HG03378 (cell line): ENCODE results near the gene PRDX3.
"Not testable (repeated sequence)": the region's sequence is repeated elsewhere in the genome, so short reads cannot be mapped to it uniquely, and the experiment has no call there.

ENCODE experiments used
- ATAC-seq: cut with Tn5 transposase; IDR thresholded peaks from one replicate; pipeline ENCODE4 v1.9.1; 2021; ENCODE audit warnings: mild to moderate bottlenecking, moderate library complexity; ENCODE audit not compliant: unreplicated experiment

PRDX3 gene

DNA sequence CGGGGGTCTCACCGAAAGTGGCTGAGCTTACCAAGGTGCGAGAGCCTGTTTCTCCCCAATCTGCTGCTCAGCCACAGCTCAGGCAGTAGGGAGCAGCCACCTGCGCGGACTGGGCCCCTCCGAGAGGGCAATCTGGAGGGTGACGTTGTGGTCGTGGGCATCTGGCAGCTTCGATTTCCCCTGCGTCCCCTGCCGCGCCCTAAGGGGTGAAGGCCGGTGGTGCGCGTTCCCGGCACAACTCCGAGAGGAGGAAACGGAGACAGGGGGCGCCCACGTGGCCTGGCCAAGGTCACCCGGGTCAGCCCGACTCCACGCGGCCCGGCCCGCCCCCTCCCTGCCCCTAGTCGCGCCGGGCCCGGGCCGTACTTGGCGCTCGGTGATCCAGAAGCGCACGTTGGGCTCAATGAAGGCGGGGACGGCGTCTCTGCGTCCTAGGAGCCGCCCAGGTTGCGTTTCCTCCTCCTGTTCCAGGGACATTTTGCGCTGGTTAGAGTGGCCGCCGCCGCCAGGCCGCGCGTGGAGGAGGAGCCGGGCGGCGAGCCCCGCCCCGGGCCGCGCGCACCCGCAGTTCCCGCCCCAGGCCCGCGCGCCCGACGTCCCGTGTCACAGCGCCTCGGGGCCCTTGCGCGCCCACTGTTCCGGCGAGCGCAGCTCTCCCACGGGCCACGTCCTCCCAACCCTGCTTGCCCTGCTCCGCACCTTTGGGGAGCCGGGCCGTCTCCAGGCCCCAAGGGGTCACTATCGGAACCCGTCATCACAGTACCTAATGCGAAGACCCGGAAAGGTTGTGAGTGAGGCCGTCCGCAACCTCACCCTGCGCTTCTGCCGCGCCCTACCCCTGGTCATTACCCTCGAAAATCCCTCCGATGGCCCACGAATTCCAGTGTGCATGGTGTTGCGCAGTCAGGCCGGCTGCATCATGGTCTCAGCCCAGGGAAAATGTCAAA, 13.2 kb downstream of the PRDX3 start, which contains the start of gene SFXN4:
SFXN4 (minus strand) TSS at position 544 of the 947 bp plus-strand sequence; CDS start at position 477, 67 bp downstream.
- peak; percentile 76 for ATAC-seq

DNA sequence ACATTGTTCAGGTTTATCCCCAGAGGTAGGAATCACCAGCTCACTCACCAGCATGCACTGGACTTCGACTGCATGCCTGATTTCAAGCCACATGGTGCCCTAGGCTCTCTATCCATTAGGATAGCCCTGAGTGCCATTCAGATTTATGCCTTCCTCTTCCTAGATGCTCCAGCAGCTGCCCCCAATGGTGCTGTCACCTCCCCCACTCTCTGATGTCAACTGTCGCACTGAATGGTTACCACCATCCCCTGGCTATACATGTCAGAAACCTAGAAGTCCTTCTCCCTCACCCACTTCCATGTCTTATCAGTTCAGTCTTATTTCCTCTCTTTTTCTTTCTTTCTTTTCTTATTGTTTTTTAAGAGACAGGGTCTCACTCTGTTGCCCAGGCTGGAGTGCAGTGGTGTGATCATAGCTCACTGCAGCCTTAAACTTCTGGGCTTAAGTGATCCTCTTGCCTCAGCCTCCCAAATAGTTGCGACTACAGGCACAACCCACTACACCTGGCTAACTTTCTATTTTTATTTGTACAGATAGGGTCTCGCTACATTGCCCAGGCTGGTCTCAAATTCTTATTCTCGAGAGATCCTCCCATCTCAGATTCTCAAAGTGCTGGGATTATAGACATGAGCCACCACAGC, 16.0 kb downstream of the PRDX3 start:
- ATAC-seq, result no peak

DNA sequence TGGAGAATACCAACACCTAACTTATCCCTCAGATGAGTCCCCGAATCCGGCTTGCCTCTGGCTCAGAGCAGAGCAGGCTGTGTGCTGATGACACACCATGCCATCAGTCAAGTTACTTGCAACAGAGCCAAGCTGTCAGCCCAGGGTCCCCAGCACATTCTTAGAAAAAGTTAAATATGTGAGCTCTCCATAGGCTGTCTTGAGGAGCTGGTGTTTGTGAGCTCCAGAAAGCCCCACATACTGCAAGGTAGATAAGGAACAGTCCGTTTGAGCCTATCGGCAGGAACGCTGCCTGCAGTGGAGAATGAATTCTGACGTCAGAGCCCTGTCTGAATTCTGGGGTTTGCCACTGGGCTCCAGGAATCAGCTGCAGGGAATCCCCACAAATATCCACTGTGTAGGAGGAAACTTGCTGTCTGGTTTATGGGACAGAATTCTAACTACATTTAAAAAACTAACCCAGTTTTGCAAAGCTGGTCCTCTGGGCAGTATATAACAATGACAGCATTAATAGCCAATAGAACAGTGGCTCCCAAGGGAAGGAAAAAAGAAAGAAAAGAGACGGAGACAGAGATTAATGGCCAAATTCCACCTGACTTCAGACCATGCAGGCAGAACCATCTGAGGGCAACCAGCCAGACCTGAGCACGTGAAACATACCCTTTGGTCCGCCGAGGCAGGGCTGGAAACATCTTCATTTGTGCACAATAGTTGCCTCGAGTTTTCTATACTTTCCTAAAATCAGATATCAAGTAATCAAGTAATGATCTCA, 16.7 kb downstream of the PRDX3 start:
- ATAC-seq, result no peak

DNA sequence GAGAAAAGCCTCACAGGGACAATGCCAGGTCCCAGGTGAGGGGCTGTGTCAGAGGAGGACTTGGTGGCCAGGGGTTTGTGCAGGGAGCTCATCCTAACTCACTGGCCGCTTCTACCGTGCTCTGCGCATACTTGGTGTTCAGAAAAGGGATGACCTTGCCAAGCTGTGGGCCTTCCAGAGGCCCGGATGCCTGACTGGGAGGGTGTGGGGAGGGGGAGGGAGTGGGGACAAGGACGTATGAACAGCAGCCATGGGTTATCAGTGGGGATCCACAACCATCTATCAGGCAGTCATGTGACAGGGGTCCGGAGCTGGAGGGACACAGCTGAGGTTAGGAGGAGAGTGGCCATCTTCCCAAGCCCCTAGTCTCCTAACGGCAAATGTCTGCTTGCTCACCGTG, 19.3 kb downstream of the PRDX3 start:
- ATAC-seq, result no peak

DNA sequence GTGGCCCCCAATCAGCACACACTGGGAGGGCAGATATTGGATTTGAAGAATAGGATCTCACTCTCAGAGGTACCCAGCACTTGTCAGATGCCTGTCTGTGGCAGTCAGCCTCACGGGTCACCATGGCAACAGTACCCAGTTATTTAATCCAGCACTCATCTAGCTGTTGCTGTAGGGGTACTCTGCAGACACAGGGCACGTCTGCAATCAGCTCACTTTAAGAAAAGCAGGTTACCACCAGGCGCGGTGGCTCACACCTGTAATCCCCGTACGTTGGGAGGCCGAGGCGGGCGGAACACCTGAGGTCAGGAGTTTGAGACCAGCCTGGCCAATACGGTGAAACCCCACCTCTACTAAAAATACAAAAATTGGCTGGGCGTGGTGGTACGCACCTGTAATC, 25.0 kb downstream of the PRDX3 start:
- ATAC-seq, result no peak

DNA sequence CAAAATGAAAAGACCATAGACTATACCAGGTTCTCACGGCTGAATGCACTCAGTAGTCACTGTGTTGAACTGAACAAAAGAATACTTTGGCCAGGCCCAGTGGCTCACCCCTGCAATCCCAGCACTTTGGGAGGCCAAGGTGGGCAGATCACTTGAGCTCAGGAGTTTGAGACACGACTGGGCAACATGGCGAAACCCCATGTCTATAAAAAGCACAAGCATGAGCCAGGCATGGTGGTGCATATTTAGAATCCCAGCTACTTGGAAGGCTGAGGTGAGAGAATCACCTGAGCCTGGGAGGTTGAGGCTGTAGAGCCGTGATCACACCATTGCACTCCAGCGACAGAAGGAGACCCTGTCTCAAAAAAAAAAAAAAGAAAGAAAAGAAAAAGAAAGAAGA, 25.6 kb downstream of the PRDX3 start:
- ATAC-seq, result no peak

DNA sequence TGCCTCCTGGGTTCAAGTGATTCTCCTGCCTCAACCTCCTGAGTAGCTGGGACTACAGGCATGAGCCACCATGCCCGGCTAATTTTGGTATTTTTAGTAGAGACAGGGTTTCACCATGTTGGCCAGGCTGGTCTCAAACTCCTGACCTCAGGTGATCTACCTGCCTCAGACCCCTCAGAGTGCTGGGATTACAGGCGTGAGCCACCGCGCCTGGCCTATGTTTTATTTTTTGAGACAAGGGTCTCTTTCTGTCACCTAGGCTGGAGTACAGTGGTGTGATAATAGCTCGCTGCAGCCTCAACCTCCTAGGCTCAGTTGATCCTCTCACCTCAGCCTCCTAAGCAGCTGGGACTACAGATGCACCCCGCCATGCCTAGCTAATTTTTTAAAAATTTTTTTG, 27.0 kb downstream of the PRDX3 start:
- ATAC-seq, result not testable (repeated sequence)

DNA sequence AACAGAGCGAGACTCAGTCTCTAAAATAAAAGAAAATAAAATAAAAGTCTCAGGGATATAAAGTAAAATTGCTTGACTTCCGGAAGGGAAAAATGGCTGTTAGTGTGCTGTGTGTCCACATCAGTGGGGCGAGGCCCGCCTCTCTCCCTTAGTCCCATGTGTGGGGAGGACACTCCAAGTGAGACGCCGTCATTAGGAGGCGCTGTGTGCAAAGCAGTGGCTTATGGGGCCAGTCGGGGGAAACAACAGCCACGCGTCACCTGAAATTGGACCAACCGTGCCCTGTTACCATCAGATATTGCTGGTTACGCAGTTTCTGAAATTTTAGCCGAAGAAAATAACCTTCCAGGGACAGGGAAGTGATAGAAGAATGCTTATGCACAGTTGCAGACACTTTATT, 28.9 kb downstream of the PRDX3 start:
- ATAC-seq, result no peak

DNA sequence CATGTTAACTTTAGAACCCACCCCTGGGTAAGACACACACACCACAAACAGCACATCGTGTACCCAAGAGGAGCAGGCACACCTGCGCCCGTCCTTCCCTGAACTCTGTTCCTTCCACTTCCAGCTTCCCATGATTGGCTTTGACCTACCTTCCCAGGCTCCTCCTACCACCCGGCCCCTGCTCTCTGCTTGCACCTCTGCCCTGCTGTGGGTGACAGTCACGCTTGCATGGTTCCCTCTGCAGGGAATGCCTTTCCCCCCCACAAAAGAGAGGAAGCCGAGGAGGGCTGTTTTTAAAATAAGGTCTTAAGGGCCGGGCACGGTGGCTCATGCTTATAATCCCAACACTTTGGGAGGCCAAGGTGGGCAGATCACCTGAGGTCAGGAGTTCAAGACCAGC, 29.5 kb downstream of the PRDX3 start:
- ATAC-seq, result no peak

DNA sequence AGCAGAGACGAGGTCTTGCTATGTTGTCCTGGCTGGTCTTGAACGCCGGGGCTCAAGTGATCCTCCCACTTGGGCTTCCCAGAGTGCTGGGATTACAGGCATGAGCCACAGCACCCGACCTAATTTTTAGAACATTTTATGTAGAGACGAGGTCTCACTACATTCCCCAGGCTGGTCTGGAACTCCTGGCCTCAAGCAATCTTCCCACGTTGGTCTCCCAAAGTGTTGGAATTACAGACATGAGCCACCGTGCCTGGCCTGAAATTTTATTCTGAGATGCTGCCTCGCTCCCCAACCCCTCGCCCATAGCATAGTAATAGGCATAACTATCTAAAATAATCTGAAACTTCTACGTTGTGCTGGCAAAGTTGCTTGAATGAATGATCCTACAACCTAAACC, 35.0 kb downstream of the PRDX3 start:
- no peak for ATAC-seq

DNA sequence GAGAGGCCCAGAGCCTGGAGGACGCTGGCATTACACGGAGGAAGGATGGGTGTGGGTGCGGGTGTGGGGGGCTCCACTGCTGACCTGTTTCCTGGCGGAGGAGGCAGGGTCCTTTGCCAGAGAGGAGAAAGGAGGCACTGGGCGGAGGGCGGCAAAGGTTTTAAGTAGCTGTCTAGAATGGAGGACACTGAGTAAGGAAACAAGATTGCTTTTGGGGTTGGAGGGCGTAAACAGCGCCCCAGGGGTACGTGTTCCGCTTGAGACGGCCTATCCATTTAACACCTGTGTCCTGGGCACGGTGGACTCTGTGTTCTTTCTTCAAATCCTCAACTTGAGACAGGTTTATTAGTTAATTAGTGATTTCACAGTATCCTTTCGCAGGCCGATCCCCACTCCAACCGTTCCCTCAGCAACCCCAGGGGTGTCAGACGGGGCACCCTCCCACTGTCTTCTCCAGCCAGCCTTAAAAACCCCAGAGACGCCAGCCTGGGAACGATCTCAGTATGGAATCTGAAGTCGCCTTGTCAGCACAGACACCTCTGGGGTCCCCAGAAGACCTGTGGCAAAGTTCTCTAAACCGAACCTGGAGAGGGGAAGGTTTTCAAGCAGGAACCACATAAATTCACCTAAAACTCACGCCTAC, 37.9 kb downstream of the PRDX3 start:
- ATAC-seq, result no peak

DNA sequence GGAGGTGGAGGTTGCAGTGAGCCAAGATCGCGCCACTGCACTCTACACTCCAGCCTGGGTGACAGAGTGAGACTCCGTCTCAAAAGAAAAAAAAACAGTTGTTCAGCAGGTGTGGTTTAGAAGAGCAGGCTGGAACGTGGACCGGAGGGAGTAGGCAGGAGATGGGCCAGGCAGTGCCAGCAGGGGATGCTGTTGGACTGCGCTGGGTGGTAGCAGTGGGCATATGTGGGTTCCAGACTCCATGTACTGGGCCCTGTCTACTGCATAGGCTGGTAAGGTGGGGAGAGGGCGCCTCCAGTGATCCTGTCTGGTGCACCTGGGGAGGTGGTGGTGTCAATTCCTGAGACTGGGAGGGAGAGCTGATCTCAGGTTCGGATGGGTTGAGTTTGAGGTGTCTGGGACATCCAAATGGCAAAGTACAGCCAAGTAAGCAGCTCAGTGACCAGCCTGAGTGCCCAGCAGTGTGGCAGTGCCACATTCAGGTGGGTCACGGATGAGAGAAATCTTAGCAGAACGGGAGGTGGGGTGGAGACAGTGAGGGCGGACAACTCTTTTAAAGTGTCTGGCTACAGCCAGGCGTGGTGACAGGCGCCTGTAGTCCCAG, 39.0 kb downstream of the PRDX3 start:
- no peak for ATAC-seq

DNA sequence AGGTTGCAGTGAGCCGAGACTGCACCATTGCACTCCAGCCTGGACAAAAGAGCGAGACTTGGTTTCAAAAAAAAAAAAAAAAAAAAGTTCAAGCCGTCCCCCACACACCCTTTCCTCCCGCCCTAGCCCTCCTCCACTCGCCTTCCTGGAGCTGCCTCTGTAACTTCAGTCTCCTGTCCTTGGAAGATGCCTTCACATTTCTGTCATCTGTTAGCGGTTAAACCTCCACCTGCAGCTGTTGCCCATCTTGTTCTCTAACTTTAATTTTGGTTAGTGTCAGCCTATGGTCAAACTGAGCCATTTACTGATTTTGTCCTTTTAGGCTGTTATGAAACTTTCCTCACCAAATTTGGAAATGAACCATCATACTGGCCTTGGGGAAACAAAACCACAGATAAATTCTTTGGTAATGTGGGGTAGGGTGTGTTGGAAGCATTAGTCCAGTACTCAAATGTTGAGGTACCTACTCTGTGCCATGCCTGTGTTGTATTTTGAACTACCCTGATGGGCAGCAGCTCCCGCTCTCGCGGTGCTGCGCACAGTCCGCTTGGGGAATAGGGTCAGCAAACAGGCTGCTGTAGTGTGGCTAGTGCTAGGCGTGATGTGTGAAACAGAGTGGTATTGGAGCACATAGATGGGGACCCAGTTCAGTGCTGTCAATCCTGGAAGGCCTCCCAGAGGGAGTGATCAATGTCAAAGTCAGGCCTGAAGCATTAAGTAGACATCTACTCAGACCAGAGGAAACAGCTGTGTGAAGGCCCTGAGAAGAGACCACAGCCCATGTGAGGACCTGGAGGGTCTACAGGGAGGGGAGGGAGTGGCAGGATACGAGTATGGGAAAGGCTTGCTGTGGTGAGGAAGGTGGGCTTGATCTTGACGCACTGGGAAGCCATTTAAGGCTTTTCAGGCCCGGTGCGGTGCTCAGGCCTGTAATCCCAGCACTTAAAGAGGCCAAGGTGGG, 40.0 kb downstream of the PRDX3 start:
- no peak for ATAC-seq

DNA sequence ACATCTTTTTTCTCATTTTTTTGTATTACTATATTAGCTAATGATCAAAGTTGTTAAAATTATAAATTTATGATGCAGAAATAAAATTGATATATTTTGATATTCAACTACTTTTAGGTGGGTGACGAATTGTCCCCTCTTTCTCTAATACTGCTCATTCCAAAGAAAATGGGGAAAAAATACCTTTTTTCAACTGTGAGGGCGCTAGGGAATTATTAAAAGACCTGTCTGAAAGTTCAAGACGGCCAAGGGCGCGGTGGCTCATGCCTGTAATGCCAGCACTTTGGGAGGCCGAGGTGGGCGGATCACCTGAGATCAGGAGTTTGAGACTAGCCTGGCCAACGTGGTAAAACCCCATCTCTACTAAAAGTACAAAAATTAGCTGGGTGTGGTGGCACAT, 40.7 kb downstream of the PRDX3 start:
- not testable (repeated sequence) for ATAC-seq

DNA sequence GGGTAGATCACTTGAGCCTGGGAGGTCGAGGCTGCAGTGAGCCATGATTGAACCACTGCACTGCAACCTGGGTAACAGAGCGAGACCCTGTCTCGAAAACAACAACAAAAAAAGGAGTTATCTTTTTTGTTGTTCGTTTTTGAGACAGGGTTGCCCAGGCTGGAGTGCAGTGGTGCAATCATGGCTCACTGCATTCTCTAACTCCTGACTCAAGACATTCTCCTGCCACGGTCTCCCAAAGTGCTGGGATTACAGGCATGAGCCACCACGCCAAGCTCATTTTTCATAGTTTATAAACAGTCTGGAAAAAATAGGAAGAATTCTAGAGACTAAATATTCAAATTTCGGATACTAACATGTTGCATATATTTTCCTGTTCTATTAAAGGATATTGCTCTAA, 42.5 kb downstream of the PRDX3 start:
- no peak for ATAC-seq

DNA sequence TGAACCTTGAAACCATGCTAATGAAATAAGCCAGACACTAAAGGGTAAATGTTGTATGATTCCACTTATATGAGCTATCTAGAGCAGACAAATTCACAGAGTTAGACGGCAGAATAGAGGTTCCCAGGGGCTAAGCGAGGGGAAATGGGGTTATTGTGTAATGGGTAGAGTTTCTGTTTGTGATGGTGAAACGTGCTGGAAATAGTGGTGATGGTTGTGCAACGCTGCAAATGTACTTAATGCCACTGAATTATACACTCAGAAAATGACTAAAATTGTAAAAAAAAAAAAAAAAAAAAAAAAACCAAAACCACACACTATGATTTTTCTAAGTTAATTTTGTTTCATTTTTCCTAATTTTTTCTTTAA, 43.1 kb downstream of the PRDX3 start:
- ATAC-seq, result no peak

DNA sequence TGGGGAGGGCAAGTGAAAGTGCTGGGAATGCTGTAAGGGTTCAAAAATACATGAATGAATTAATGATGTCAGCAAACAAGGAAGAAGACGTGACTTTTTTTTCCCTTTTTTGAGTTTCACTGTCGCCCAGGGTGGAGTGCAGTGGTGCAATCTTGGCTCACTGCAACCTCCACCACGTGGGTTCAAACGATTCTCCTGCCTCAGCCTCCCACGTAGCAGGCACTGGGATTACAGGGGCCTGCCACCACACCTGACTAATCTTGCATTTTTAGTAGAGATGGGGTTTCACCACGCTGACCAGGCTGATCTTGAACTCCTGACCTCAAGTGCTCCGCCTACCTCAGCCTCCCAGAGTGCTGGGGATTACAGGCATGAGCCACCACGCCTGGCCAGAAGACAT, 44.7 kb downstream of the PRDX3 start:
- ATAC-seq, result no peak

DNA sequence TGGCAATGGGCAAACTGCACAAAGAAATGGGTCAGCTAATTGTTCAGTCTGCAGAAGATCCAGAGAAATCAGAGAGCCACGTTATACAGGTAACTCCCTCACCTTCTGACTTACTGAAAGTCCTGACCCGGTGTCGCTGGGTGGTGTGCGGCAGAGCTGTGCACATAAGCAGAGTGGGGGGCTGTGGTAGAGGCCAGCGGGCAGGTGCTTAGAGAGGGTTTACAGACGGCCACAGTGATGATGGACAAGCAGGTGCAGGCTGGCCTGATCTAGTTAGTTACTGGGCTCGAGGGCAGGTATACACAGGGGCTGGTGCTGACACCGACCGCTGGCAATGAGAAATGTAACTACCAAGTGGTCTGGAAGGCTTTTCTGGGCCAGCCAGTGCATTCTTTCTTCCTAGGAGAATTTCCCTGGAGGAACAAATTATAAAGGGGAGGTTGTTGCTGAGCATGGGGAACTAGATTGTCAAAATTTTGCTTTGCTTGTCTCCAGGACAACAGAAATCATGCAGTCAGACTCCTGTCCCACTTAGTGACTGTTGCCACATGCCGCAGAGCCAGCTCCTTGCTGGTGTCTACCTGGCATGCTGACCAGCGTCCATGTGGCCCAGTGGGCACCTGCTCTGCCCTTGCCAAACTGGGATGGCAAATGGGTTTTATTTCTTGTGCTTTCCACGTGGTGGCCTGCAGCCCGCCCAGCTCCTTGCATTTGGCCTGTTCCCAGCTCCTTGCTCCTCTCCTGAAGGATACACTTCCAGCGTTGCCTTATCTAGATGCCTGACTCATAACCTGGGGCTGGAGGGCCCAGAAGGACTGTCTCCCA, 45.9 kb downstream of the PRDX3 start:
- no peak for ATAC-seq
